ENCODE measurements around the gene PRDX5. TPM values are rescaled to one million over a fixed set of nuclear protein-coding genes. Genes with fewer than 3 reads are reported as not detected.

The PRDX5 gene
- total RNA-seq, 1 donor from 2014 or later, result 357 TPM

DNA sequence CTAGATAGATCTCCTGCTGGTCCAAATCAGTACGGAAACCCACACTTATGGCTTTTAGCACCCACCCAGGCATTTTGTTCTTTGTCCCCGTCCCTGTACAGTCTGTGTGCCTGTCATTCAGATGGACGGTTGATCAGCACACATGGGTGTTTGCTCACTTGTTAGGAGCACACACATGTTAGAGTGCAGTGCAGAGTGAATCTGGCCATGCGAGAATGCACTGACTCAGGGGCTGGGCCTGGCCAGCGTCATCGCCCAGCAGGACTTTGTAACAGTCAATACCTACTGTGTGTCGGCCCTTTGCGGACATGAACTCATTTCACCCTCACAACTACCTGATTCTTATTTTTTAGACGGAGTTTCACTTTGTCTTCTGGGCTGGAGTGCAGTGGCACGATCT lies 44.4 kb downstream of the PRDX5 start:
- no peak for TF ChIP-seq CTCF (conservative IDR thresholded peaks at IDR 0.05; ENCODE audit: low read depth, low read length)
- DNase-seq (ENCODE audit: low read depth), result no peak
- H3K4me3 ChIP-seq (ENCODE audit: low read depth, low read length), result no peak overlapping the region

GRCh38 chr11:64364435-64364834 lies 46.5 kb downstream of the PRDX5 start:
- DNase-seq (ENCODE audit: low read depth), result no peak
- no peak overlapping the region for H3K4me3 ChIP-seq (ENCODE audit: low read depth, low read length)
- TF ChIP-seq CTCF (conservative IDR thresholded peaks at IDR 0.05; ENCODE audit: low read depth, low read length), result no peak

- no peak for DNase-seq (ENCODE audit: low read depth)
- no peak for TF ChIP-seq CTCF (conservative IDR thresholded peaks at IDR 0.05; ENCODE audit: low read depth, low read length)
- no peak overlapping the region for H3K4me3 ChIP-seq (ENCODE audit: low read depth, low read length)
Observed at GRCh38 chr11:64364911-64365310, 47.0 kb downstream of the PRDX5 start.

DNA sequence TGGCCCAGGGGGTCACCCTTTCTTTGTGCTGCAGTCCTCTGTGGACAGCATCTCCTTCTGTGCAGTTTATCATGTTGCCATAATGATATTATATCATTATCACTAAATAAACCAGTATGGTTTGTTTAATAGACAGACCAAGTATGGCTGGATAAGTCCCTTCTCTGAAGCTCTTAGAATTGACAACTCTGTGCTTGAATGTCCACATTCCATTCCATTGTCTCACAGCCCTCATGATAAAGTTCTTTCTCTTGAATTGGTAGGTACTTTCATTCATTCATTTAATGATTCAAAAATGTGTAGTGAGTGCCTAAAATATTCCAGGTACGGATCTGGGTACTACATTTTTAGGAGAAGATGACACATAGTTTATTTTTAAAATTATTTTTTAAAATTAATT lies 48.8 kb downstream of the PRDX5 start:
- DNase-seq (ENCODE audit: low read depth), result no peak
- no peak for TF ChIP-seq CTCF (conservative IDR thresholded peaks at IDR 0.05; ENCODE audit: low read depth, low read length)
- H3K4me3 ChIP-seq (ENCODE audit: low read depth, low read length), result no peak overlapping the region

- no peak for TF ChIP-seq CTCF (conservative IDR thresholded peaks at IDR 0.05; ENCODE audit: low read depth, low read length)
- no peak overlapping the region for H3K4me3 ChIP-seq (ENCODE audit: low read depth, low read length)
- DNase-seq (ENCODE audit: low read depth), result no peak
Observed at GRCh38 chr11:64367931-64368672, 50.2 kb downstream of the PRDX5 start.

- no peak for DNase-seq (ENCODE audit: low read depth)
- no peak overlapping the region for H3K4me3 ChIP-seq (ENCODE audit: low read depth, low read length)
- no peak for TF ChIP-seq CTCF (conservative IDR thresholded peaks at IDR 0.05; ENCODE audit: low read depth, low read length)
Observed at GRCh38 chr11:64368673-64369074, 50.8 kb downstream of the PRDX5 start.

Data from epithelial cell of proximal tubule (primary cell).